GM19351 (cell line): ENCODE results near the gene MBNL2.
"Not testable (repeated sequence)": the region's sequence is repeated elsewhere in the genome, so short reads cannot be mapped to it uniquely, and the experiment has no call there.

Experiments used
- ATAC-seq: cut with Tn5 transposase; IDR thresholded peaks from one replicate; pipeline ENCODE4 v1.9.1; 2021; ENCODE audit warnings: mild to moderate bottlenecking, moderate library complexity; ENCODE audit not compliant: unreplicated experiment

The MBNL2 gene

GRCh38 chr13:97341135-97341534, 119.0 kb downstream of the MBNL2 start:
- ATAC-seq, result no peak

GRCh38 chr13:97342136-97342535, 120.0 kb downstream of the MBNL2 start:
- no peak for ATAC-seq

GRCh38 chr13:97342936-97343335, 120.8 kb downstream of the MBNL2 start:
- no peak for ATAC-seq

- ATAC-seq, result peak; percentile 85
Measured at GRCh38 chr13:97344265-97345175, 122.4 kb downstream of the MBNL2 start.

GRCh38 chr13:97346097-97346496, 124.0 kb downstream of the MBNL2 start:
- no peak for ATAC-seq

GRCh38 chr13:97346561-97347254, 124.6 kb downstream of the MBNL2 start:
- ATAC-seq, result no peak

- no peak for ATAC-seq
Measured at GRCh38 chr13:97347255-97347932, 125.3 kb downstream of the MBNL2 start.

GRCh38 chr13:97348569-97349100, 126.5 kb downstream of the MBNL2 start:
- no peak for ATAC-seq

GRCh38 chr13:97352012-97352411, 129.9 kb downstream of the MBNL2 start:
- not testable (repeated sequence) for ATAC-seq

- no peak for ATAC-seq
Measured at GRCh38 chr13:97352815-97353214, 130.7 kb downstream of the MBNL2 start.

- ATAC-seq, result no peak
Measured at GRCh38 chr13:97353927-97354675, 132.0 kb downstream of the MBNL2 start.

- ATAC-seq, result no peak
Measured at GRCh38 chr13:97354808-97355207, 132.7 kb downstream of the MBNL2 start.

GRCh38 chr13:97356592-97356991, 134.5 kb downstream of the MBNL2 start:
- no peak for ATAC-seq

GRCh38 chr13:97359181-97360057, 137.3 kb downstream of the MBNL2 start:
- peak; percentile 92 for ATAC-seq

- ATAC-seq, result no peak
Measured at GRCh38 chr13:97360610-97361009, 138.5 kb downstream of the MBNL2 start.

GRCh38 chr13:97364031-97364430, 141.9 kb downstream of the MBNL2 start:
- no peak for ATAC-seq

GRCh38 chr13:97364827-97365226, 142.7 kb downstream of the MBNL2 start:
- ATAC-seq, result no peak

- no peak for ATAC-seq
Measured at GRCh38 chr13:97366172-97366688, 144.1 kb downstream of the MBNL2 start.
